ES-I3 (cell line): ENCODE results near the gene YIF1A.

Source experiments
- H3K36me3 ChIP-seq: 2 replicates; pipeline ENCODE4 v1.6.1; 2013; ENCODE audit warnings: mild to moderate bottlenecking, low read length, control low read depth, moderate library complexity; ENCODE audit not compliant: insufficient read depth
- H3K4me1 ChIP-seq: 2 replicates; pipeline ENCODE4 v1.6.1; 2013; ENCODE audit warnings: mild to moderate bottlenecking, control low read depth, low read length; ENCODE audit not compliant: insufficient read depth
- H3K9ac ChIP-seq: 2 replicates; pipeline ENCODE4 v1.6.1; 2013; ENCODE audit warnings: low read depth, mild to moderate bottlenecking, low read length, moderate library complexity
- H3K9me3 ChIP-seq: 2 replicates; pipeline ENCODE4 v1.6.1; 2013; ENCODE audit warnings: mild to moderate bottlenecking, low read length, moderate library complexity; ENCODE audit not compliant: control insufficient read depth, insufficient read depth

YIF1A gene

DNA sequence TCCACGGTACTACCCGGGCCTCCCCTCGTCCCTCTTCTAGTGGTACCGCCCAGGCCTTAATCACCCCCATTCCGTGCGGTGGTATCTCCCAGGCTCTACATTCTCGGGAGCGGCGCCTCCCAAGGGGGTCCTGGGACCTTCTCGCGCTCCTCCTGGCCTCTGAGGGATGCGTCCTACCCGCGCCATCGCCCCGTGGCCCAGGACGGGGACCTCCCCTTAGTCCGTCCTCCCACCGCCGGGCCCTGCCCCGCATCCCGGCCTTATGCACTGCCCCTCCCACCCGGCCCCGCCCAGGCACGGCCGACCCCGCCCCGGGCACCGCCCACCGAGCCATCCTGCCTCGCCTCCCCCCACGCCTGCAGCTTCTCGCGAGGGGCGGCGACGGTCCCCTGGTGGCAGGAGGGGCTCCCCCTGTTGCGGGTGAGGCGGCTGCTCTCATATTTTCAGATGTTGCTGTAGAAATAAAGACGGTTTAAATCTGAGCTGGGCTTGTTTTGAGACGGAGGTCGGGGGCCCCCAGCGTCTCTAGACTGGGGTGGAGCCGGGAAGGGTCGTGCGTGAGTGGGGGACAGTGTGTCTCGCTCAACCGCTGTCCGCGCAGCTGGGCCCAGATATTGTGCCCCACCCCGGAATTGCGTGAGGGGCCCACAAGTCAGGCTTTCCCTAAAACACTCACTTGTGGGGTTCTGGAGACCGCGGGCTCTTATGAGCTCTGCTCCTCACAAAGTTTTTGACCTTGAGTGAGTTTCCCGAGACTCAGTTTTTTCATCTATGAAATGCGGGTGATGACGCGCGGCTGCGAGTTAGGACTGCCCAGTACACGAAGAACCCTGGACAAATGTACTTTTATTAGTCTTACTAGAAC, 21.3 kb downstream of the YIF1A start:
- H3K4me1 ChIP-seq, result no peaks in the 10 kb centered on the region
- H3K9ac ChIP-seq, result peak overlapping the region; percentile 82
- no peaks in the 10 kb centered on the region for H3K9me3 ChIP-seq
- H3K36me3 ChIP-seq, result peaks cover 4% of the 10 kb centered on the region; the same call in 1 of the 2 replicates

DNA sequence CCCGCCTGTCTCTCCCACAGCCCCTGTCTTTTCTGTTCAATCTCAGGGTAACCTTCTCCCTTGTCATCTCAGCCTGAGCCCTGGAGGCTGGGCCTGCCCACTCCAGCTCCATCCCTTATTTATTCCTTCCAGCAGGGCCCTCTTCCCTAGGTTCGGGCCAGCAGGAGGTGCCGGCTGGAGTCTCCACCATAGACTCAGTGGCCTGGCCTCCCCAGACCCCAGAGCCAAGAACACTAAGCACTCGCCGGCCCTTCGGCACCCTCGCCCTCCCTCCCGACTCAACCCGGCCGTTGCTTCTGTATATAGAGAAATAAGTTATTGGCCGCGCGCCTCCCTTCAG, 21.9 kb downstream of the YIF1A start:
- Histone ChIP-seq H3K9ac (peak overlapping the region; percentile 63), H3K9me3 (no peaks in the 10 kb centered on the region), H3K4me1 (no peaks in the 10 kb centered on the region), H3K36me3 (no peaks in the 10 kb centered on the region)

DNA sequence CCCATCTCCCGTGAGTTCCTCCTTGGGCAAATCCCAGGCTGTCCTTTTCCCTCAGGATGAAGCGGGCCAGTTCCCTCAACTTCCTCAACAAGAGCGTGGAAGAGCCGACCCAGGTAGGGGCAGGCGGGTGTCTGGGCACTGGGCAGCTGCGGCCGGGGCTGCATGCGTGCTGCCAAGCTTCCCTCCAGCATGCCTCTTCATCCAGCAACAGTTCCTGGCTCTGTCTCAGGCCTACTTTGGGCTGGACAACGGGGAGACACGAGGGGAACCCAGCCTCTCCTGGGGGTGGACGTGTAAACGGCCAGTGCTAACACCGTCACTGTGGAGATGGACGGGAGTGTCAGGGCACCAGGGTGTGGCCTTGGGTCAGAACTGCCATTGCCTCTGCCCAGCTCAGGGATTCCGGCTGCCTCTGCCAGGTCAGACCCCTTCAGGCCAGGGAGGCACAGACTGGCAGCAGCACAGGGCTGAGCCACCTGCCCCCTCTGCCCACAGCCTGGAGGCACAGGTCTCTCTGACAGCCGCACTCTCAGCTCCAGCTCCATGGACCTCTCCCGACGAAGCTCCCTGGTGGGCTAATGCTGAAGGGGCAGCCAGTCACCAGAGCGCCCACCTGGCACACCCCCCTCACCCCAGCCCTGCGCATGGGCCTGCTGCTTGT, 22.4 kb downstream of the YIF1A start:
- no peaks in the 10 kb centered on the region for H3K36me3 ChIP-seq

DNA sequence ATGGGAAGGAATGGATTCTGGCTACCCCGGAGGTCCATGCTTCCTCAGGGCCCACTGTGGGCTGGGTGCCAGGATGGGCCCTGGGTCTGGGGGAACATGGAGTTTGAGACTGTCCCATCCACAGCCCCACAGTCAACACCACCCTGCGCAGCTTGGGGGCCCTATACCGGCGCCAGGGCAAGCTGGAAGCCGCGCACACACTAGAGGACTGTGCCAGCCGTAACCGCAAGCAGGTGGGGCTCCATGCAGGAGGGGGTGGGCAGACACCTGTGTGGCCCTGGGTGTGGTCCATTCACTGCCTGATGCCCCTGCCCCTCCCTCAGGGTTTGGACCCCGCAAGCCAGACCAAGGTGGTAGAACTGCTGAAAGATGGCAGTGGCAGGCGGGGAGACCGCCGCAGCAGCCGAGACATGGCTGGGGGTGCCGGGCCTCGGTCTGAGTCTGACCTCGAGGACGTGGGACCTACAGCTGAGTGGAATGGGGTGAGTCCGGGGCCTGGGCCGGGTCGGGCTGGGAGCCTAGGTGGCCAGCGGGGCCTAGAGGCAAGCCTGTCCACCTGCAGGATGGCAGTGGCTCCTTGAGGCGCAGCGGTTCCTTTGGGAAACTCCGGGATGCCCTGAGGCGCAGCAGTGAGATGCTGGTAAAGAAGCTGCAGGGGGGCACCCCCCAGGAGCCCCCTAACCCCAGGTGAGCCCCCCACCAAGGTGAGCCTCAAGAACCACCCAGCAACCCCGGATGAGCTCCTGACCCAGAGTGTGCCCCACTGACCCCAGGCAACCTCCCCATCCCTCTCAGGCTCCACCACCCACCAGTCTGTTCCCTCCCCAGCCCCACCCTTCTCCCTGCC, 23.2 kb downstream of the YIF1A start:
- Histone ChIP-seq H3K36me3 (no peaks in the 10 kb centered on the region), H3K9ac (no peak overlapping the region), H3K4me1 (no peaks in the 10 kb centered on the region), H3K9me3 (no peaks in the 10 kb centered on the region)

More for the DNA sequence above, 22.4 kb downstream of the YIF1A start:
- Histone ChIP-seq H3K4me1 (no peaks in the 10 kb centered on the region), H3K9me3 (no peaks in the 10 kb centered on the region), H3K9ac (0 out of 2 replicates have a peak overlapping the region, but pooled peaks have one; percentile 63)

DNA sequence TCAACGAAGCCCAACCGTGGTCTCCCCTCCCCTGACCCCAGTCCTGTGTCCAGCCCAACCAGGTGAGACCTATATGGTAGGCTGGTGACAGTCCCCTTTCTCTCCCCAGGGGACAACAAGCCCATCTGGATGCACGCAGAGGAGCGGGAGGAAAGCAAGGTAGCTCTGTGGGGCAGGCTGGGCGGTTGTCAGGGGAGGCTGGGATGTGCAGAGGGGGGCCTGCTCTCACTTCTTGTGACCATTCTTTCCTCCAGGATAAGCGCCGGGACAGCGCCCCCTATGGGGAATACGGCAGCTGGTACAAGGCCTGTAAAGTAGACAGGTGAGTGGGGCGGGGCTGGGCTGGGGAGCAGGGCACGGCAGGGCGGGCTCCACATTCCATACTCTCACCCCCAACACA, 24.0 kb downstream of the YIF1A start:
- H3K4me1 ChIP-seq, result no peaks in the 10 kb centered on the region
- no peaks in the 10 kb centered on the region for H3K9me3 ChIP-seq
- no peaks in the 10 kb centered on the region for H3K36me3 ChIP-seq
- H3K9ac ChIP-seq, result no peak overlapping the region

DNA sequence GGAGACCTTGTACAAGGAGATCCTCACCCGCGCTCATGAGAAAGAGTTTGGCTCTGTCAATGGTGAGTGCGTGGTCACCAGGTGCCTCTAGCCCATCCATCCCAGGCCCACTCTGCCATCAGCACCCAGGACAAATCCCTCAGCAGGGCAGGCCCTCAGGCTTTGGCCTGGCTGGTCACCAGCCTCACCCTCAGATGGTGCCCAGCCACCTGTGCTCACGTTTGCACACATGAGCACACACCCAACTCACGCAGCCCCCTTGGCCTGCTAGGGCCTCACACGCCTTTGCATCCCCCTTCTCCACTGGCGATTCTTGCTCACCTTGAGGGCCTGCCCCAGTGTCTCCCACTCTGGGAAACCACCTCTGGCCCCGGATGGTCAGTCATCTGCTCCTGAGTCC, 24.6 kb downstream of the YIF1A start:
- Histone ChIP-seq H3K9me3 (no peaks in the 10 kb centered on the region), H3K36me3 (no peaks in the 10 kb centered on the region), H3K9ac (no peak overlapping the region), H3K4me1 (no peaks in the 10 kb centered on the region)

DNA sequence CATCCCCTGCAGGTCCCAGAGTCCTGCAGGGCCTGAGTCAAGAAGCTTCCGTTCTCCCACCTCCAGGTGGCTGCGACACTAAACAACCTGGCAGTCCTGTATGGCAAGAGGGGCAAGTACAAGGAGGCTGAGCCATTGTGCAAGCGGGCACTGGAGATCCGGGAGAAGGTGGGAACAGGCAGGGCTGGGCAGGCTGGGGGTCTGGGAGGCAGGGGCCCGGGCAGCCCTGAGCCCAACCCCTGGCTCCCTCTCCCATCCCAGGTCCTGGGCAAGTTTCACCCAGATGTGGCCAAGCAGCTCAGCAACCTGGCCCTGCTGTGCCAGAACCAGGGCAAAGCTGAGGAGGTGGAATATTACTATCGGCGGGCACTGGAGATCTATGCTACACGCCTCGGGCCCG, 25.2 kb downstream of the YIF1A start:
- no peaks in the 10 kb centered on the region for H3K9me3 ChIP-seq
- no peak overlapping the region for H3K9ac ChIP-seq
- no peaks in the 10 kb centered on the region for H3K36me3 ChIP-seq
- H3K4me1 ChIP-seq, result no peaks in the 10 kb centered on the region; the same call in 1 of the 2 replicates

DNA sequence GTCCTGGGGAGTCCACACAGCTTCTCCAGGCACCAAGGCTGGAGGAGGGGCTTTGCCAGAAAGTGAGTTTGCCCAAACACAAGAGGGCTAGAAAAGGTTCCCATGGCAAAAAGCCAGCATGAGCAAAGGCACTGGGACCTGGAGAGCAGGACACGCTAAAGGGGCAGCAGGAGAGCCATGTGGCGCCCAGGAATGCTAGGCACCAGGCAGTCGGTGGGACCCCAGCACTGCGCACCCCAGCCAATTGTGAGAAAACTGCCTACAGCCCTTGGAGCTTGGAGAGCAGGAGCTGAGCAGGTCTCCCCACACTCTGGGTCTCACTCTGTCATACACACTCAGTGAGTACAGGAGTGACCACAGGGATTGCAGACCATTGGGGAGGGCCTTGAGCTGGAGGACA, 25.7 kb downstream of the YIF1A start:
- Histone ChIP-seq H3K9me3 (no peaks in the 10 kb centered on the region), H3K4me1 (peaks cover 3% of the 10 kb centered on the region; the same call in 1 of the 2 replicates), H3K36me3 (no peaks in the 10 kb centered on the region), H3K9ac (no peak overlapping the region)

DNA sequence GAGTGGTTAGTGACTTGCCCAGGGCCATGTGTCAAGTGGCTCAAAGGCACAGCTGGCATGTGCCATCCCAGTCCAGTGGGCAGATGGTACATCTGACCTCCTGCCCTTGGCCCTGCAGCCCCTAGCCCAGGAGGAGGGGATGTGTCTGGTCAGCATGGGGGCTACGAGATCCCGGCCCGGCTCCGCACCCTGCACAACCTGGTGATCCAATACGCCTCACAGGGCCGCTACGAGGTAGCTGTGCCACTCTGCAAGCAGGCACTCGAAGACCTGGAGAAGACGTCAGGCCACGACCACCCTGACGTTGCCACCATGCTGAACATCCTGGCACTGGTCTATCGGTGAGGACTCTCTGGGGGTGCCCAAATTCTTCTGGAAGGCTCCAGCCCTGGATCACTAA, 26.2 kb downstream of the YIF1A start:
- Histone ChIP-seq H3K36me3 (no peaks in the 10 kb centered on the region), H3K4me1 (peaks cover 3% of the 10 kb centered on the region; the same call in 1 of the 2 replicates), H3K9me3 (no peaks in the 10 kb centered on the region), H3K9ac (no peak overlapping the region)

DNA sequence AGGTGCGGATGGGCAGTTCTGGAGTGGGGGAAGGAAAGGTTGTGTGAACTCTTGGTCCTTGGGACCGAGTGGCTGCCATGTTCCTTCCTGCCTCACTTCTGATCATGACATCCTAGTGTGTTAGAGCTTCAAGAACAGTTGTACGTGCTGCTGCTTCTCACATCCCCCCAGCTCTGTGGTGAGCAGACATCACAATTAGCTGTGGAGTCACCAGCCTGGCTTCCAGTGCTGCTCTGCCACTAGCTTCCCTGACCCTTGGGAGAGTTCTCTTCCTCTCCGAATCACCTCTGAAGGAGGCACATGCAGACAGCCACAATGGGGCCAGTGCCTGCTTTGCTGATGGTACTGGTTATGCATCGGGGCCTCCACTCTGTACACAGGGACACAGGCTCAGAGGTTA, 26.8 kb downstream of the YIF1A start:
- H3K9ac ChIP-seq, result no peak overlapping the region
- H3K9me3 ChIP-seq, result no peaks in the 10 kb centered on the region
- peaks cover 3% of the 10 kb centered on the region; the same call in 1 of the 2 replicates for H3K4me1 ChIP-seq
- no peaks in the 10 kb centered on the region for H3K36me3 ChIP-seq

DNA sequence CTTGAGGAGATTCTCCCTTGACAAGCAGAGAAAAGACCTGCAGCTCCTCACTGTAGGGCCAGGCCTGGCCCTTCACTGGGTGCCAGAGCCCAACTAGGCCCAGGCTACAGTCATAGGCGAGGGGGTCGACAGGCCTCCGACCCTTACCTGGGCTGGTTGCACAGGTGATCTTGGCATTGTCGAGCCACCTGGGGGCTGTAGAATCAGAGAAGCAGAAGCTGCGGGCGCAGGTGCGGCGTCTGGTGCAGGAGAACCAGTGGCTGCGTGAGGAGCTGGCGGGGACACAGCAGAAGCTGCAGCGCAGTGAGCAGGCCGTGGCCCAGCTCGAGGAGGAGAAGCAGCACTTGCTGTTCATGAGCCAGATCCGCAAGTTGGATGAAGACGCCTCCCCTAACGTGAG, 27.4 kb downstream of the YIF1A start:
- Histone ChIP-seq H3K9ac (no peak overlapping the region), H3K9me3 (no peaks in the 10 kb centered on the region), H3K36me3 (no peaks in the 10 kb centered on the region), H3K4me1 (peaks cover 5% of the 10 kb centered on the region)

DNA sequence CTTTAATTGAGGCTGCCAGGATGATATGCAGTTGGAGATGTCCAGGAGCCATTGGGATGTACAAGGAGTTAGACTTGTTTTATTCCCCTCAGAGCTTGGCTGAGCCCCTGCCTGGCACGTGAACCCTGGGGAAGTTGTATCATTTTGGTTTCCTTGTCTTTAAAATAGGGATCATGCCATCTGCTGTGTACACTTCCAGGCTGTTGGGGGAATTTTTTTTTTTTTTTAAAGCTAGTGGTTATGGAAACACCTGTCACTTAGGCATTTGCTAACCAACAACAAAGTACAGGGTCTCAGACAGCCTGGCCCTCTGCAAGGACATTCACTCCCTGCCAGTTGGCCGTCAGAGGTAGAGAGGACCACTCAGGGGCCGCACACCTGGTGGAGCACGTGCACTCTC, 29.0 kb downstream of the YIF1A start:
- Histone ChIP-seq H3K9ac (no peak overlapping the region), H3K9me3 (no peaks in the 10 kb centered on the region), H3K36me3 (no peaks in the 10 kb centered on the region)

DNA sequence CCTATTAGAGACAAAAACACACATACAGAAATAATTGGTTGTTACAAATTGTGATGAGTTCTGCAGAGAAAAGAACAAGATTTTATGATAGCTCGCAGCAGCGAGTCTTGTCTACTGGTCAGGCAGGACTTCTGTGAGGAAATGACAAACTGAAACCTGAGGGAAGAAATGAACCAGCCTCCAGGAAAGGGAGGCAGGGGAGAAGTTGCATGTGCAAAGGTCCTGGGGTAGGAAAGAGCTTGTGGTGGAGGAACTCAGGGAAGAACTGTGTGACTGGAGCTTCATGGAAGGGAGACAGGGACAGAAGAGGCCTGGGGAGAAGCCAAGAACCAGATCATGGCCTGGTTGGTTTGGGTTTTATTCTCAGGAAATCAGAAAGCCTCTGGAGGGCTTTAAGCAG, 29.7 kb downstream of the YIF1A start:
- no peaks in the 10 kb centered on the region for H3K36me3 ChIP-seq
- H3K4me1 ChIP-seq, result peaks cover 7% of the 10 kb centered on the region
- no peaks in the 10 kb centered on the region for H3K9me3 ChIP-seq
- no peak overlapping the region for H3K9ac ChIP-seq

More for the DNA sequence above, 29.0 kb downstream of the YIF1A start:
- peaks cover 7% of the 10 kb centered on the region for H3K4me1 ChIP-seq

DNA sequence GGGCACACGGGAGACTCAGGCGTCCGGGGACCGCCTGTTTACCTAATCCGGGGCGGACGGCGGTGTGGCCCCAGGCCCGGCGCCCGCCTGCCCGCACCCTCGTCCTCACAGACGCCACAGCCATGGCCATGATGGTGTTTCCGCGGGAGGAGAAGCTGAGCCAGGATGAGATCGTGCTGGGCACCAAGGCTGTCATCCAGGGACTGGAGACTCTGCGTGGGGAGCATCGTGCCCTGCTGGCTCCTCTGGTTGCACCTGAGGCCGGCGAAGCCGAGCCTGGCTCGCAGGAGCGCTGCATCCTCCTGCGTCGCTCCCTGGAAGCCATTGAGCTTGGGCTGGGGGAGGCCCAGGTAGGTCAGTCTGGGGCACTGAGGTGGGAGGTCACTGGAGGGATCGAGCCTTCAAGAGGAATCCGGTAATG, 30.5 kb downstream of the YIF1A start:
- Histone ChIP-seq H3K4me1 (peaks cover 7% of the 10 kb centered on the region), H3K9me3 (no peaks in the 10 kb centered on the region), H3K36me3 (no peaks in the 10 kb centered on the region), H3K9ac (peak overlapping the region; percentile 81)
